Breast epithelium (tissue), 3 donors: ENCODE measurements around the gene SIGLEC9.

Source experiments
- CTCF ChIP-seq, 3 donors: fragments of 450-650 bp; IDR thresholded peaks; one replicate each; pipeline ENCODE4 v1.5.1; 2016 to 2017; ENCODE audit warnings: antibody characterized with exemption in 3 of 3, mild to moderate bottlenecking in 3 of 3, moderate library complexity in 3 of 3
- POLR2A ChIP-seq: fragments of 450-650 bp; IDR thresholded peaks from one replicate; pipeline ENCODE4 v1.6.1; 2016; ENCODE audit warnings: antibody characterized with exemption, mild to moderate bottlenecking, moderate library complexity
- POLR2AphosphoS5 ChIP-seq, 3 donors: sonication (generic); formaldehyde crosslinking; IDR thresholded peaks; one replicate each; pipeline ENCODE4 v1.6.1; 2017; ENCODE audit warnings: antibody characterized with exemption in 3 of 3

- TF ChIP-seq CTCF (IDR thresholded peaks at IDR 0.05) (no peak), POLR2A (no peak), POLR2AphosphoS5 (IDR thresholded peaks at IDR 0.05) (no peak)
These were observed 36.6 kb downstream of the SIGLEC9 start for GRCh38 chr19:51161266-51161665.
